Measurements from ENCODE around the gene FLVCR2.
A peak's percentile ranks its signal among the peaks of the same experiment; 100 is the strongest.

Gene FLVCR2

GRCh38 chr14:75640876-75641275 is 62.5 kb downstream of the FLVCR2 start:
- H3K27ac ChIP-seq: no peak overlapping the region
- no peak for DNase-seq
- H3K4me3 ChIP-seq (ENCODE audit: low read depth, low read length): no peak overlapping the region
- no peaks in the 10 kb centered on the region for H3K27me3 ChIP-seq (replicated peaks)
- TF ChIP-seq, protein P1, sequence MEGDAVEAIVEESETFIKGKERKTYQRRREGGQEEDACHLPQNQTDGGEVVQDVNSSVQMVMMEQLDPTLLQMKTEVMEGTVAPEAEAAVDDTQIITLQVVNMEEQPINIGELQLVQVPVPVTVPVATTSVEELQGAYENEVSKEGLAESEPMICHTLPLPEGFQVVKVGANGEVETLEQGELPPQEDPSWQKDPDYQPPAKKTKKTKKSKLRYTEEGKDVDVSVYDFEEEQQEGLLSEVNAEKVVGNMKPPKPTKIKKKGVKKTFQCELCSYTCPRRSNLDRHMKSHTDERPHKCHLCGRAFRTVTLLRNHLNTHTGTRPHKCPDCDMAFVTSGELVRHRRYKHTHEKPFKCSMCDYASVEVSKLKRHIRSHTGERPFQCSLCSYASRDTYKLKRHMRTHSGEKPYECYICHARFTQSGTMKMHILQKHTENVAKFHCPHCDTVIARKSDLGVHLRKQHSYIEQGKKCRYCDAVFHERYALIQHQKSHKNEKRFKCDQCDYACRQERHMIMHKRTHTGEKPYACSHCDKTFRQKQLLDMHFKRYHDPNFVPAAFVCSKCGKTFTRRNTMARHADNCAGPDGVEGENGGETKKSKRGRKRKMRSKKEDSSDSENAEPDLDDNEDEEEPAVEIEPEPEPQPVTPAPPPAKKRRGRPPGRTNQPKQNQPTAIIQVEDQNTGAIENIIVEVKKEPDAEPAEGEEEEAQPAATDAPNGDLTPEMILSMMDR (IDR thresholded peaks at IDR 0.05; ENCODE audit: low read depth, low read length, missing control alignments): no peak
- H3K36me3 ChIP-seq (replicated peaks): no peaks in the 10 kb centered on the region
- in situ Hi-C loops (cut with HindIII; ENCODE audit: low pct_ligation_motif_present, low sequenced_read_pairs): no loop called here

DNA sequence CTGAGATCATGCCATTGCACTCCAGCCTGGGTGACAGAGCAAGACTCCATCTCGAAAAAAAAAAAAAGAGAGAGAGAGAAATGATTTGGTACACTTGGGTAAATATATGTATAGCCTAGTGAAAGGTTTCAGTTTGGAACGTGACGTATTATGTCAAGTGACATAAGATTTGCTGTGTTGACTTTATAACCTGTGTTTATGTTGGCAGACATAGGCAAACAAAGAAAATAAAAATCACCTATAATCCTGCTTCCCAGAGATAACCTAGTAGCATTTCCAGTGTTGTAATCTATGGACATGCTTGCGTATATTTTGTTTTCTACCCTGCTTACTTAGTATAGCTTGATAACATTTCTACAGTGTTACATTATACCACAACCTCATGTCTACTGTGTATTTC is 65.6 kb downstream of the FLVCR2 start:
- no peak for DNase-seq
- no peaks in the 10 kb centered on the region for H3K27me3 ChIP-seq (replicated peaks)
- TF ChIP-seq, protein P1 (IDR thresholded peaks at IDR 0.05; ENCODE audit: low read depth, low read length, missing control alignments): no peak
- in situ Hi-C loops (cut with HindIII; ENCODE audit: low pct_ligation_motif_present, low sequenced_read_pairs): no loop called here
- no peaks in the 10 kb centered on the region for H3K36me3 ChIP-seq (replicated peaks)
- no peak overlapping the region for H3K4me3 ChIP-seq (ENCODE audit: low read depth, low read length)
- no peak overlapping the region for H3K27ac ChIP-seq

DNA sequence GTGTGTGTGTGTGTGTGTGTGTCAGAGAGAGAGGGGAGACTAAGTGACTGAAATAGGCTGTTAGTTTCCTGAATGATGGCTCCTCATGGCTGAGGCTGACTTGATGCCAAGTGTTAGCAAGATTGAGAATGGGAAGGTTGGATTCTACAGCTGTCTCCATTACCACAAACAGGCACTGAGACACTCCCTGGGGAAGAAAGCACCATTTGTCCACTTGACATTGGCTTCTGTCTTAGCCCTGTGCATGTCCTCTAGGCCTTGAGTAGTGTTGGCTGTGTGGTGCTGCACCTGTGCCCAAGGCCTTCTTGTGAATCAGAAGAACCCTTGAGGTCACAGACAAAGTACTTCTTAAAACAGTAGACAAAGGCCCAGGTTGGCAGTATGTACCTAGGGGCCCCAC is 66.6 kb downstream of the FLVCR2 start:
- Histone ChIP-seq H3K4me3 (ENCODE audit: low read depth, low read length) (no peak overlapping the region), H3K27me3 (replicated peaks) (no peaks in the 10 kb centered on the region), H3K36me3 (replicated peaks) (peaks cover 4% of the 10 kb centered on the region), H3K27ac (no peak overlapping the region)
- DNase-seq: no peak
- in situ Hi-C loops (cut with HindIII; ENCODE audit: low pct_ligation_motif_present, low sequenced_read_pairs): no loop called here
- TF ChIP-seq, protein P1 (IDR thresholded peaks at IDR 0.05; ENCODE audit: low read depth, low read length, missing control alignments): no peak

- no peaks in the 10 kb centered on the region for H3K27me3 ChIP-seq (replicated peaks)
- peak overlapping the region; percentile 64 for H3K27ac ChIP-seq
- in situ Hi-C loops (cut with HindIII; ENCODE audit: low pct_ligation_motif_present, low sequenced_read_pairs): no loop called here
- DNase-seq: no peak
- no peak overlapping the region for H3K4me3 ChIP-seq (ENCODE audit: low read depth, low read length)
- TF ChIP-seq, protein P1 (IDR thresholded peaks at IDR 0.05; ENCODE audit: low read depth, low read length, missing control alignments): no peak
- H3K36me3 ChIP-seq (replicated peaks): peaks cover 19% of the 10 kb centered on the region
These were observed 68.3 kb downstream of the FLVCR2 start for GRCh38 chr14:75646762-75647161.

DNA sequence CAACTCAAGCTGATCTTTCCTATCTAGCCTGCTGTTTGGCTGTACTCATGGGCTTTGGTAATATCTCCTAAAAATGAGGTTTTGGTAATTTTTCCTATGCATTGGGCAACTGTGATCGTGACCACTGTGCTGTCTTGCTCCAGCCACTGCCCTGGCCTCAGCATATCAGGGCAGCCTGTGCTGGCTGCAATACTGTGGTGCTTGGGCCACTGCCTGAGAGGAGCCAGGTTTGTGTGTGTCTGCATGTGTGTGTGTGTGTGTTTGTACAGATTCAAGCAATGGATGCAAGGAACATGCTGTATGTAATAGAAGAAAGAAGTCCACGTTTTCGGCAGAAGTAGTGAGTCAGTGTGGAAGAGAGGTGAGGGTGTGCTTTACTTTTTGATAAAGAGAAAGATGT is 69.2 kb downstream of the FLVCR2 start:
- peak overlapping the region; percentile 70 for H3K27ac ChIP-seq
- H3K4me3 ChIP-seq (ENCODE audit: low read depth, low read length): no peak overlapping the region
- peaks cover 24% of the 10 kb centered on the region for H3K36me3 ChIP-seq (replicated peaks)
- H3K27me3 ChIP-seq (replicated peaks): no peaks in the 10 kb centered on the region
- TF ChIP-seq, protein P1 (IDR thresholded peaks at IDR 0.05; ENCODE audit: low read depth, low read length, missing control alignments): no peak
- peak; percentile 24 for DNase-seq
- in situ Hi-C loops (cut with HindIII; ENCODE audit: low pct_ligation_motif_present, low sequenced_read_pairs): no loop called here

- no peaks in the 10 kb centered on the region for H3K27me3 ChIP-seq (replicated peaks)
- H3K36me3 ChIP-seq (replicated peaks): peaks cover 27% of the 10 kb centered on the region
- DNase-seq: peak; percentile 98
- in situ Hi-C loops (cut with HindIII; ENCODE audit: low pct_ligation_motif_present, low sequenced_read_pairs): no loop called here
- TF ChIP-seq, protein P1 (IDR thresholded peaks at IDR 0.05; ENCODE audit: low read depth, low read length, missing control alignments): no peak
- no peak overlapping the region for H3K4me3 ChIP-seq (ENCODE audit: low read depth, low read length)
- peak overlapping the region; percentile 77 for H3K27ac ChIP-seq
These were observed 69.8 kb downstream of the FLVCR2 start for GRCh38 chr14:75648066-75648838.
